IMR-90 (cell line): ENCODE results near the gene NEURL4.

Source experiments
- BHLHE40 ChIP-seq: fragments of 150-350 bp; IDR thresholded peaks from 2 replicates; pipeline ENCODE4 v1.6.1; 2016; ENCODE audit warnings: mild to moderate bottlenecking, low read depth, low read length
- FOS ChIP-seq: fragments of 150-350 bp; IDR thresholded peaks from 2 replicates; pipeline ENCODE4 v1.6.1; 2016; ENCODE audit warnings: low read depth, low read length
- MAFK ChIP-seq: IDR thresholded peaks from 2 replicates; pipeline ENCODE4 v1.6.1; 2012; ENCODE audit warnings: low read depth, low read length, improper control_type of control experiment
- MAZ ChIP-seq: IDR thresholded peaks from 2 replicates; pipeline ENCODE4 v1.6.1; 2012; ENCODE audit warnings: low read depth, mild to moderate bottlenecking, low read length, improper control_type of control experiment, moderate library complexity, borderline replicate concordance
- POLR2A ChIP-seq: IDR thresholded peaks from 2 replicates; pipeline ENCODE4 v1.6.1; 2012; ENCODE audit warnings: mild to moderate bottlenecking, low read depth, low read length
- RCOR1 ChIP-seq: IDR thresholded peaks from 2 replicates; pipeline ENCODE4 v1.6.1; 2012; ENCODE audit warnings: mild to moderate bottlenecking, low read length, improper control_type of control experiment; ENCODE audit not compliant: insufficient replicate concordance
- RFX5 ChIP-seq: IDR thresholded peaks from 2 replicates; pipeline ENCODE4 v1.8.0; 2012; ENCODE audit warnings: low read depth, mild to moderate bottlenecking, low read length, moderate library complexity
- TF ChIP-seq, protein P1 (sequence below): conservative IDR thresholded peaks from 2 replicates; pipeline ENCODE4 v1.5.1; 2012; ENCODE audit warnings: mild to moderate bottlenecking, low read depth, low read length, improper control_type of control experiment

DNA sequence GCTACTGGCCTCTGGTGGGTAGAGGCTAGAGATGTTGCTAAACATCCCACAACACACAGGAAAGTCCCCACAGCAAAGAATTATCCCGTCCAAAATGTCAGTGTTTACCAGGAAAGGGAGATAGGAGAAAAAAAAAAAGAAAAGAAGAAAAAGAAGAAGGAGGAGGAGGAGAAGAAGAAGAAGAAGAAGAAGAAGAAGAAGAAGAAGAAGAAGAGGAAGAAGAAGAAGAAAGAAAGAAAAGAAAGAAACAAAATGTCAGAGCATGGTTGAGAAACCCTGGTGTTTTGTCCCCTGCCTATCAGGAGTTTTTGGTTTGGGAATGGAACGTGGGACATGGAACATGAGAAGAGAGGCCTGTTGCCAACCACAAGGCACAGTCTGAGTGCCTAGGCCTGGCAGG lies 28.2 kb upstream of the NEURL4 start:
- TF ChIP-seq FOS (no peak), POLR2A (no peak), MAZ (no peak), RCOR1 (no peak), BHLHE40 (no peak), RFX5 (no peak), MAFK (no peak)
- TF ChIP-seq, protein P1, sequence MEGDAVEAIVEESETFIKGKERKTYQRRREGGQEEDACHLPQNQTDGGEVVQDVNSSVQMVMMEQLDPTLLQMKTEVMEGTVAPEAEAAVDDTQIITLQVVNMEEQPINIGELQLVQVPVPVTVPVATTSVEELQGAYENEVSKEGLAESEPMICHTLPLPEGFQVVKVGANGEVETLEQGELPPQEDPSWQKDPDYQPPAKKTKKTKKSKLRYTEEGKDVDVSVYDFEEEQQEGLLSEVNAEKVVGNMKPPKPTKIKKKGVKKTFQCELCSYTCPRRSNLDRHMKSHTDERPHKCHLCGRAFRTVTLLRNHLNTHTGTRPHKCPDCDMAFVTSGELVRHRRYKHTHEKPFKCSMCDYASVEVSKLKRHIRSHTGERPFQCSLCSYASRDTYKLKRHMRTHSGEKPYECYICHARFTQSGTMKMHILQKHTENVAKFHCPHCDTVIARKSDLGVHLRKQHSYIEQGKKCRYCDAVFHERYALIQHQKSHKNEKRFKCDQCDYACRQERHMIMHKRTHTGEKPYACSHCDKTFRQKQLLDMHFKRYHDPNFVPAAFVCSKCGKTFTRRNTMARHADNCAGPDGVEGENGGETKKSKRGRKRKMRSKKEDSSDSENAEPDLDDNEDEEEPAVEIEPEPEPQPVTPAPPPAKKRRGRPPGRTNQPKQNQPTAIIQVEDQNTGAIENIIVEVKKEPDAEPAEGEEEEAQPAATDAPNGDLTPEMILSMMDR, result no peak
